ENCODE results near the gene OR52N4.

DNA sequence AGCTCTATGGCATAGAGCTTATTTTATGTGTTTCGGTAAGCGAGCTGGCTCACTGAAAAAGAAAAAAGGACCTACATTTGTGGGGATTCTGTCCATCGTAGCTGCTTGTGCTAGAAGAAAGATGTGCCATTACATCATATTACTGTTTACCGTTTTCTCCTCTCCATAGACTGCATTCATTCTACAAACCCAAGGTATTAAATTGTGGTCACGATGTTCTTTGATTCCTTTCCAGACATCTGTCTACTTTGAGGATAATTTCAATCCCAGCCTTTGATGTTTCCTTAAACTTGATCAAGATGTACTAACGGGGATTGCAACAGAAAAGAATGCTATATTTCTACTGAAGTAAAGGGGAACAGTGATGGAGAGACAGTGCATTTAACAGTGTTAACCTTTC lies 42.5 kb downstream of the OR52N4 start:
- TF ChIP-seq, protein P1, sequence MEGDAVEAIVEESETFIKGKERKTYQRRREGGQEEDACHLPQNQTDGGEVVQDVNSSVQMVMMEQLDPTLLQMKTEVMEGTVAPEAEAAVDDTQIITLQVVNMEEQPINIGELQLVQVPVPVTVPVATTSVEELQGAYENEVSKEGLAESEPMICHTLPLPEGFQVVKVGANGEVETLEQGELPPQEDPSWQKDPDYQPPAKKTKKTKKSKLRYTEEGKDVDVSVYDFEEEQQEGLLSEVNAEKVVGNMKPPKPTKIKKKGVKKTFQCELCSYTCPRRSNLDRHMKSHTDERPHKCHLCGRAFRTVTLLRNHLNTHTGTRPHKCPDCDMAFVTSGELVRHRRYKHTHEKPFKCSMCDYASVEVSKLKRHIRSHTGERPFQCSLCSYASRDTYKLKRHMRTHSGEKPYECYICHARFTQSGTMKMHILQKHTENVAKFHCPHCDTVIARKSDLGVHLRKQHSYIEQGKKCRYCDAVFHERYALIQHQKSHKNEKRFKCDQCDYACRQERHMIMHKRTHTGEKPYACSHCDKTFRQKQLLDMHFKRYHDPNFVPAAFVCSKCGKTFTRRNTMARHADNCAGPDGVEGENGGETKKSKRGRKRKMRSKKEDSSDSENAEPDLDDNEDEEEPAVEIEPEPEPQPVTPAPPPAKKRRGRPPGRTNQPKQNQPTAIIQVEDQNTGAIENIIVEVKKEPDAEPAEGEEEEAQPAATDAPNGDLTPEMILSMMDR (IDR thresholded peaks at IDR 0.05) = no peak
- no peak for TF ChIP-seq POLR2AphosphoS5 (IDR thresholded peaks at IDR 0.05; ENCODE audit: insufficient read depth in 1 of 2, low read depth in 1 of 2)
